ENCODE data around the gene AFF2. TPM values are rescaled to one million over a fixed set of nuclear protein-coding genes. Genes with fewer than 3 reads are reported as not detected.
A peak's percentile ranks its signal among the peaks of the same experiment; 100 is the strongest.

AFF2 gene
- total and polyA plus RNA-seq, 4 donors, result 1.2 to 13.0 (median 3.9) TPM

GRCh38 chrX:148923631-148924030 is 423.2 kb downstream of the AFF2 start:
- H3K36me3 ChIP-seq (ENCODE audit: control insufficient read depth in 4 of 4, insufficient read depth in 4 of 4, low read length in 4 of 4), result no peaks in the 10 kb centered on the region
- H3K27ac ChIP-seq (ENCODE audit: low read depth in 1 of 2, low read length in 1 of 2), result no peak overlapping the region
- peaks cover 0 to 4% (median 0%) of the 10 kb centered on the region in 5 donors for H3K4me1 ChIP-seq (ENCODE audit: control insufficient read depth in 5 of 5, insufficient read depth in 5 of 5, low read length in 5 of 5)
- H3K9me3 ChIP-seq (ENCODE audit: control insufficient read depth in 4 of 4, insufficient read depth in 3 of 4, low read length in 3 of 4), result no peaks in the 10 kb centered on the region
- no peak overlapping the region for H3K4me3 ChIP-seq
- no peak for ATAC-seq (ENCODE audit: insufficient read depth, low FRiP score)
- peak in 2 of 3 donors; percentile 58 to 71 for DNase-seq
- no peak overlapping the region for H3K9ac ChIP-seq (ENCODE audit: insufficient read depth in 1 of 2, low read length in 2 of 2)
- 50 to 52% methylated on average over 2 of the region's 2 CpGs for WGBS, 2 donors
- H3K27me3 ChIP-seq (ENCODE audit: control insufficient read depth in 3 of 3, insufficient read depth in 3 of 3, low read length in 2 of 3), result peaks cover 3 to 9% (median 7%) of the 10 kb centered on the region in 3 donors
- no peak for TF ChIP-seq CTCF (IDR thresholded peaks at IDR 0.05; ENCODE audit: control extremely low read depth, extremely low read depth)

DNA sequence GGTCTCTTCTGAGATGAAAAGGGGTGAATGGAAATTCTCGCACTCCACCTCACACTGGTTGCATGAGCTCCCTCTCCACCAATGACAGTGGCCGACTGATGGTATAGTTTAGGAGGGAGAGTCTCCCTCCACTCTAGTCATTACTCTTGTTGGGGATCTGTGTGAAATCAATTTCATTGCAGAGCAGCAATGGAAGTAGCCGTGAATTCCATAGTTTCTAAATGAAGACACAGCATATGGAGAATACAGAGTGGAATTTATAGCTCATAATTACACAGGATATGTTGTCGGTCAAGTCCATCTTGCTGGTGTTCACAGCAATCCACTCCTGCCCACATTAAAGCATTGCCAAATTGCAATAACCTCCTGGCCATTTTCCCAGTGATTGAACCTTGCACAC is 426.0 kb downstream of the AFF2 start:
- TF ChIP-seq CTCF (IDR thresholded peaks at IDR 0.05; ENCODE audit: control extremely low read depth, extremely low read depth), result no peak
- DNase-seq (no peak), ATAC-seq (ENCODE audit: insufficient read depth, low FRiP score) (no peak)
- peaks cover 0 to 9% (median 8%) of the 10 kb centered on the region in 3 donors for H3K27me3 ChIP-seq (ENCODE audit: control insufficient read depth in 3 of 3, insufficient read depth in 3 of 3, low read length in 2 of 3)
- no peak overlapping the region for H3K27ac ChIP-seq (ENCODE audit: low read depth in 1 of 2, low read length in 1 of 2)
- no peaks in the 10 kb centered on the region for H3K36me3 ChIP-seq (ENCODE audit: control insufficient read depth in 4 of 4, insufficient read depth in 4 of 4, low read length in 4 of 4)
- peaks cover 0 to 4% (median 0%) of the 10 kb centered on the region in 5 donors for H3K4me1 ChIP-seq (ENCODE audit: control insufficient read depth in 5 of 5, insufficient read depth in 5 of 5, low read length in 5 of 5)
- no peak overlapping the region for H3K4me3 ChIP-seq
- 83 to 84% methylated on average over 4 of the region's 4 CpGs for WGBS, 2 donors
- H3K9ac ChIP-seq (ENCODE audit: insufficient read depth in 1 of 2, low read length in 2 of 2), result no peak overlapping the region
- H3K9me3 ChIP-seq (ENCODE audit: control insufficient read depth in 4 of 4, insufficient read depth in 3 of 4, low read length in 3 of 4), result no peaks in the 10 kb centered on the region

DNA sequence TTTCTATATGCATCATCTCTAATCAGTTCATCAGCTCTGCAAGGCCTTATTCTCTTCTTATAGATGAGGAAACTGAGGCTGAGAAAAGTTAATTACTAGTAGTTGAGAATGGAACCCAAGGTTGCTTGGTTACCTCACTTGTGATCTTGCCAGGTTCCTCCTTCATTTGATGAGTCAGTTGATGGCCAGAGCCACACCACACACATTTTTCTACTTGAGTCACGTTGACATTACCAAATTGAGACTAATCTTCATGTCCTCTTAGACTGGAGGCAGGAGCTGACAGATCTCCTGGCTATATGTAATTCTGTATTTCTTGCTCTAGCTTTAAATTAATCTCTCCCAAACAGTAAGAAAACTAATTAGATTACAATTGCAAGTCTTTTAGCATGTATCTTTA is 428.4 kb downstream of the AFF2 start:
- Histone ChIP-seq H3K36me3 (ENCODE audit: control insufficient read depth in 4 of 4, insufficient read depth in 4 of 4, low read length in 4 of 4) (no peaks in the 10 kb centered on the region), H3K9ac (ENCODE audit: insufficient read depth in 1 of 2, low read length in 2 of 2) (no peak overlapping the region), H3K27me3 (ENCODE audit: control insufficient read depth in 3 of 3, insufficient read depth in 3 of 3, low read length in 2 of 3) (peaks cover 0 to 9% (median 8%) of the 10 kb centered on the region in 3 donors), H3K9me3 (ENCODE audit: control insufficient read depth in 4 of 4, insufficient read depth in 3 of 4, low read length in 3 of 4) (no peaks in the 10 kb centered on the region), H3K4me1 (ENCODE audit: control insufficient read depth in 5 of 5, insufficient read depth in 5 of 5, low read length in 5 of 5) (no peaks in the 10 kb centered on the region), H3K4me3 (no peak overlapping the region), H3K27ac (ENCODE audit: low read depth in 1 of 2, low read length in 1 of 2) (no peak overlapping the region)
- 25 to 50% methylated on average over 1 of the region's 1 CpG for whole genome bisulfite sequencing, 2 donors
- DNase-seq (no peak), ATAC-seq (ENCODE audit: insufficient read depth, low FRiP score) (no peak)
- no peak for TF ChIP-seq CTCF (IDR thresholded peaks at IDR 0.05; ENCODE audit: control extremely low read depth, extremely low read depth)

GRCh38 chrX:148929686-148930085 is 429.3 kb downstream of the AFF2 start:
- no peak for TF ChIP-seq CTCF (IDR thresholded peaks at IDR 0.05; ENCODE audit: control extremely low read depth, extremely low read depth)
- Histone ChIP-seq H3K27me3 (ENCODE audit: control insufficient read depth in 3 of 3, insufficient read depth in 3 of 3, low read length in 2 of 3) (peaks cover 0 to 9% (median 8%) of the 10 kb centered on the region in 3 donors), H3K4me1 (ENCODE audit: control insufficient read depth in 5 of 5, insufficient read depth in 5 of 5, low read length in 5 of 5) (no peaks in the 10 kb centered on the region), H3K27ac (ENCODE audit: low read depth in 1 of 2, low read length in 1 of 2) (no peak overlapping the region), H3K4me3 (no peak overlapping the region), H3K9ac (ENCODE audit: insufficient read depth in 1 of 2, low read length in 2 of 2) (no peak overlapping the region), H3K36me3 (ENCODE audit: control insufficient read depth in 4 of 4, insufficient read depth in 4 of 4, low read length in 4 of 4) (no peaks in the 10 kb centered on the region), H3K9me3 (ENCODE audit: control insufficient read depth in 4 of 4, insufficient read depth in 3 of 4, low read length in 3 of 4) (no peaks in the 10 kb centered on the region)
- ATAC-seq (ENCODE audit: insufficient read depth, low FRiP score) (no peak), DNase-seq (no peak)
- WGBS, 2 donors, result 73 to 93% methylated on average over 3 of the region's 3 CpGs
